Brain pericyte (primary cell): ENCODE results near the gene GOLGA3.
"Not testable (repeated sequence)": the region's sequence is repeated elsewhere in the genome, so short reads cannot be mapped to it uniquely, and the experiment has no call there.

Experiments
- DNase-seq: peaks from one replicate; pipeline ENCODE4 v3.0.0-alpha.2; 2012; ENCODE audit warnings: low read depth, low spot score

The GOLGA3 gene

GRCh38 chr12:132776816-132777568, 51.7 kb downstream of the GOLGA3 start:
- peak; percentile 86 for DNase-seq

- DNase-seq, result not testable (repeated sequence)
Measured at GRCh38 chr12:132776230-132776625, 52.4 kb downstream of the GOLGA3 start.

- DNase-seq, result no peak
Measured at GRCh38 chr12:132775502-132776229, 53.0 kb downstream of the GOLGA3 start.

- DNase-seq, result no peak
Measured at GRCh38 chr12:132774646-132775275, 53.9 kb downstream of the GOLGA3 start.

- DNase-seq, result no peak
Measured at GRCh38 chr12:132774159-132774558, 54.5 kb downstream of the GOLGA3 start.

- no peak for DNase-seq
Measured at GRCh38 chr12:132773077-132773955, 55.4 kb downstream of the GOLGA3 start.

GRCh38 chr12:132772606-132773005, 56.1 kb downstream of the GOLGA3 start:
- no peak for DNase-seq

- DNase-seq, result no peak
Measured at GRCh38 chr12:132771126-132771838, 57.4 kb downstream of the GOLGA3 start.

- no peak for DNase-seq
Measured at GRCh38 chr12:132766380-132767085, 62.1 kb downstream of the GOLGA3 start.

- no peak for DNase-seq
Measured at GRCh38 chr12:132765361-132765760, 63.3 kb downstream of the GOLGA3 start.

GRCh38 chr12:132764231-132764630, 64.4 kb downstream of the GOLGA3 start:
- DNase-seq, result no peak

- DNase-seq, result peak; percentile 63
Measured at GRCh38 chr12:132761921-132762583, 66.6 kb downstream of the GOLGA3 start.

GRCh38 chr12:132761032-132761920, 67.4 kb downstream of the GOLGA3 start, which contains the start of gene ANKLE2:
ANKLE2 (minus strand) TSS chr12:132761832; CDS start chr12:132761798, 34 bp downstream.
- DNase-seq, result no peak

GRCh38 chr12:132759359-132759758, 69.3 kb downstream of the GOLGA3 start:
- DNase-seq, result no peak

- not testable (repeated sequence) for DNase-seq
Measured at GRCh38 chr12:132758825-132759224, 69.8 kb downstream of the GOLGA3 start.

GRCh38 chr12:132754160-132754932, 74.3 kb downstream of the GOLGA3 start:
- DNase-seq, result no peak

- DNase-seq, result not testable (repeated sequence)
Measured at GRCh38 chr12:132753670-132754069, 75.0 kb downstream of the GOLGA3 start.

GRCh38 chr12:132748319-132748718, 80.3 kb downstream of the GOLGA3 start:
- DNase-seq, result no peak
